GM19397 (cell line): ENCODE measurements around the gene PRSS33.
A peak's percentile ranks its signal among the peaks of the same experiment; 100 is the strongest.

ENCODE experiments used
- ATAC-seq: cut with Tn5 transposase; IDR thresholded peaks from one replicate; pipeline ENCODE4 v1.9.1; 2021; ENCODE audit warnings: mild to moderate bottlenecking, moderate library complexity; ENCODE audit not compliant: unreplicated experiment

The PRSS33 gene

GRCh38 chr16:2766430-2767139 lies 20.8 kb downstream of the PRSS33 start:
- ATAC-seq = no peak

- no peak for ATAC-seq
Measured at GRCh38 chr16:2765462-2766404, 21.6 kb downstream of the PRSS33 start.

GRCh38 chr16:2764718-2765117 lies 22.6 kb downstream of the PRSS33 start:
- ATAC-seq = no peak

GRCh38 chr16:2763173-2763572 lies 24.2 kb downstream of the PRSS33 start:
- ATAC-seq = no peak

- no peak for ATAC-seq
Measured at GRCh38 chr16:2762711-2763110, 24.6 kb downstream of the PRSS33 start.

- no peak for ATAC-seq
Measured at GRCh38 chr16:2761886-2762583, 25.3 kb downstream of the PRSS33 start.

GRCh38 chr16:2761472-2761871 lies 25.9 kb downstream of the PRSS33 start:
- ATAC-seq = no peak

- ATAC-seq = no peak
Measured at GRCh38 chr16:2757344-2757743, 30.0 kb downstream of the PRSS33 start.

- no peak for ATAC-seq
Measured at GRCh38 chr16:2756288-2757015, 30.9 kb downstream of the PRSS33 start.

- no peak for ATAC-seq
Measured at GRCh38 chr16:2755158-2755557, 32.2 kb downstream of the PRSS33 start.

GRCh38 chr16:2753733-2754020 lies 33.7 kb downstream of the PRSS33 start:
- ATAC-seq = no peak

- ATAC-seq = peak; percentile 38
Measured at GRCh38 chr16:2752850-2753732, 34.3 kb downstream of the PRSS33 start.

- ATAC-seq = peak; percentile 78
Measured at GRCh38 chr16:2752035-2752849, 35.1 kb downstream of the PRSS33 start, which contains the start of gene SRRM2. TSS of gene SRRM2 (plus strand) at chr16:2752638. CDS start at chr16:2756365, 3,727 bp downstream.

GRCh38 chr16:2751577-2752034 lies 35.8 kb downstream of the PRSS33 start:
- ATAC-seq = peak; percentile 38

- ATAC-seq = no peak
Measured at GRCh38 chr16:2749936-2750335, 37.4 kb downstream of the PRSS33 start.

GRCh38 chr16:2749476-2749875 lies 37.9 kb downstream of the PRSS33 start:
- no peak for ATAC-seq

- ATAC-seq = no peak
Measured at GRCh38 chr16:2748757-2749455, 38.5 kb downstream of the PRSS33 start.

- no peak for ATAC-seq
Measured at GRCh38 chr16:2745961-2746360, 41.4 kb downstream of the PRSS33 start.
